Activated CD8-positive, alpha-beta T cell treated with anti-CD3 and anti-CD28 coated beads, Interleukin-2, amount 10 ng/mL, durations not matched to agents 7 days and 5 days (primary cell): ENCODE results near the gene CNNM4. TPM values are rescaled to one million over a fixed set of nuclear protein-coding genes. Genes with fewer than 3 reads are reported as not detected.

Source experiments
- ATAC-seq: fragments of 150-1000 bp; cut with Tn5 transposase; one replicate; pipeline ENCODE4 v1.10.0; 2021; ENCODE audit warnings: moderate library complexity
- CTCF ChIA-PET: fragments of 350-600 bp; sonication (Branson Sonifier 250); formaldehyde crosslinking; loops from one replicate; lab custom pipeline; 2021; ENCODE audit warnings: antibody characterized with exemption; lab: Charles Lee
- POLR2A ChIA-PET: fragments of 350-600 bp; sonication (Branson Sonifier 250); formaldehyde crosslinking; loops from one replicate; lab custom pipeline; 2021; ENCODE audit warnings: antibody characterized with exemption; lab: Charles Lee
- DNase-seq: peaks from one replicate; pipeline ENCODE4 v3.0.0-alpha.2; 2020
- H3K27ac Mint-ChIP-seq: one replicate; pipeline ENCODE4 v1.8.0; 2021; ENCODE audit warnings: mild to moderate bottlenecking, mixed read lengths
- H3K27me3 Mint-ChIP-seq: one replicate; pipeline ENCODE4 v1.8.0; 2021; ENCODE audit warnings: low read depth, mixed read lengths
- H3K36me3 Mint-ChIP-seq: one replicate; pipeline ENCODE4 v1.8.0; 2021; ENCODE audit warnings: low read depth, mixed read lengths
- H3K4me1 Mint-ChIP-seq: one replicate; pipeline ENCODE4 v1.8.0; 2021; ENCODE audit warnings: low read depth, mixed read lengths
- H3K4me3 Mint-ChIP-seq: one replicate; pipeline ENCODE4 v1.8.0; 2021; ENCODE audit warnings: mild to moderate bottlenecking, mixed read lengths
- H3K9me3 Mint-ChIP-seq: one replicate; pipeline ENCODE4 v1.8.0; 2022; ENCODE audit warnings: mixed read lengths; ENCODE audit not compliant: insufficient read depth
- total RNA-seq, 2 experiments: library from RNA; stranded (reverse); gene quantifications; one replicate each; pipeline ENCODE4 v1.2.3, GENCODE V29; 2021

The CNNM4 gene
- total RNA-seq: 1 to 10 TPM; 7.1 TPM

- H3K27ac Mint-ChIP-seq: peak within 1 kb of the TSS; percentile 87
- H3K36me3 Mint-ChIP-seq: no peaks in the 10 kb centered on the region
- no peaks in the 10 kb centered on the region for H3K27me3 Mint-ChIP-seq
- H3K4me3 Mint-ChIP-seq: peak within 1 kb of the TSS; percentile 78
- H3K4me1 Mint-ChIP-seq: peaks cover 46% of the 10 kb centered on the region
- H3K9me3 Mint-ChIP-seq: no peaks in the 10 kb centered on the region
- CTCF ChIA-PET: interaction anchor here (0.6 to 6.2 kb wide), 25 partner anchors 11 to 353 kb away, joined by 3 to 112 read pairs (median 3); partner anchors contain the start of genes CNNM3 and KANSL3
- POLR2A ChIA-PET: interaction anchor here (0.5 to 1.1 kb wide), 2 partner anchors 23 to 120 kb away, joined by 3 to 5 read pairs; no protein-coding TSS in a partner anchor
- DNase-seq (peak; percentile 94), ATAC-seq (peak; percentile 96)
Measured at GRCh38 chr2:96760036-96760985, at the start of gene CNNM4. Gene CNNM4 (plus strand): TSS chr2:96760902. CDS start chr2:96761000, 98 bp downstream.

DNA sequence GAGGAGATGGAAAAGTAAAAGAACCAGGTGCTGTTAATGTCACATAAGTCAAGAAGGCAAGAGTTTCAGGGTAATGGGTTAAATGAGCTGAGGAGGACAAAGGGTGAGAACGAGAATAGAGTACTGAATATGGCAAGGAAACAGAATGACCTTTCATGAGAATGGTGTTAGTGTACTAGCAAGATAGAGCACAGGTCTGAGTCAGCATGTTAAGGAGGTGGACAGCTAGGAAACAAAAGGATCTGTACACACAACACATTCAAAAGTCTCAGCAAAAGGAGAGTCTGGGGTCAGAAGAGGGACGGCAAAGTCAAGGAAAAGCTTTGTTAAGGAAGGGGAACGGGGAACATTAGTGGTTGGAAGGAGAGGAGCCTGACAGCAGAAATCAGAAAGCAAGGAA, 49.7 kb upstream of the CNNM4 start:
- no peak overlapping the region for H3K4me3 Mint-ChIP-seq
- ATAC-seq (no peak), DNase-seq (no peak)
- ChIA-PET POLR2A (no interaction called here), CTCF (interaction anchor here (0.7 kb wide), 2 partner anchors 10 to 157 kb away, joined by 3 read pairs; no protein-coding TSS in a partner anchor)
- no peaks in the 10 kb centered on the region for H3K9me3 Mint-ChIP-seq
- no peak overlapping the region for H3K27ac Mint-ChIP-seq
- no peaks in the 10 kb centered on the region for H3K4me1 Mint-ChIP-seq
- no peaks in the 10 kb centered on the region for H3K27me3 Mint-ChIP-seq
- peaks cover 30% of the 10 kb centered on the region for H3K36me3 Mint-ChIP-seq

GRCh38 chr2:96715658-96716057, 45.0 kb upstream of the CNNM4 start:
- DNase-seq (no peak), ATAC-seq (no peak)
- CTCF ChIA-PET: no interaction called here
- no peaks in the 10 kb centered on the region for H3K27me3 Mint-ChIP-seq
- no peaks in the 10 kb centered on the region for H3K9me3 Mint-ChIP-seq
- peaks cover 6% of the 10 kb centered on the region for H3K36me3 Mint-ChIP-seq
- POLR2A ChIA-PET: no interaction called here
- no peak overlapping the region for H3K27ac Mint-ChIP-seq
- H3K4me3 Mint-ChIP-seq: no peak overlapping the region
- H3K4me1 Mint-ChIP-seq: no peaks in the 10 kb centered on the region

GRCh38 chr2:96716388-96716787, 44.3 kb upstream of the CNNM4 start:
- CTCF ChIA-PET: no interaction called here
- DNase-seq: no peak
- no peak for ATAC-seq
- H3K27ac Mint-ChIP-seq: no peak overlapping the region
- no peaks in the 10 kb centered on the region for H3K4me1 Mint-ChIP-seq
- no peaks in the 10 kb centered on the region for H3K27me3 Mint-ChIP-seq
- no peaks in the 10 kb centered on the region for H3K9me3 Mint-ChIP-seq
- no peak overlapping the region for H3K4me3 Mint-ChIP-seq
- peaks cover 2% of the 10 kb centered on the region for H3K36me3 Mint-ChIP-seq
- POLR2A ChIA-PET: no interaction called here

DNA sequence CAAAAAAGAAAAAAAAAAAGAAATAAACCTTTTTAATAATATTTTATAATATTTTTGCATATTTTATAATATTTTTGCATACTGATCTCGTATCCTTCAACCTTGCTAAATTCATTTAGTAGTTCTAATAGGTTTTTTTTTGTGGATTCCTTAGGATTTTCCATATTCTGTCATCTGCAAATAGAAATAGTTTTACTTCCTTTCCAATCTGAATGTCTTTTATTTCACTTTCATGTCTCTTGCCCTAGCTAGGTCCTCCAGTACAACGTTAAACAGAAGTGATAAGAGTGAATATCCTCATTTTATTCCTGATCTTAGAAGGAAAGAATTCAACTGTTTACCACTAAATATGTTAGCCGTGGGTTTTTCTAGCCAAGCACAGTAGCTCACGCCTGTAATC, 34.6 kb upstream of the CNNM4 start:
- DNase-seq: no peak
- Mint-ChIP-seq H3K4me1 (no peaks in the 10 kb centered on the region), H3K27me3 (no peaks in the 10 kb centered on the region), H3K4me3 (no peak overlapping the region), H3K27ac (no peak overlapping the region), H3K36me3 (peaks cover 21% of the 10 kb centered on the region), H3K9me3 (no peaks in the 10 kb centered on the region)
- CTCF ChIA-PET: no interaction called here
- ATAC-seq: no peak
- POLR2A ChIA-PET: no interaction called here

DNA sequence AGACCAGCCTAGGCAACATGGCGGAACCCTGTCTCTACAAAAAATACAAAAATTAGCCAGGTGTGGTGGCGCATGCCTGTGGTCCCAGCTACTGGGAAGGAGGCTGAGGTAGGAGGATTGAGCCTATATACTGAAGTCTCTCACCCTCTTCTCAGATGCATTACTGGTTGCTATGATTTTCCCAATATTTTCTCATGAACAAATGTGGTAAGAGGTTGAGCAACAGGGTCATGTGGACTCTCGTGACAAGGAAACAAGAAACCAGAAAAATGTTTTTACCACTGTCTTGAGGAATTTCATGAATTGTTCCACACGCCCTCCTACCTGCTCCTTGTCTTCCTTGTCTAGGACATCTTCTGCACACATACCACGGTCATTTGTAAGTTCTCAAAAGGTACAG, 33.3 kb upstream of the CNNM4 start:
- no peak for ATAC-seq
- Mint-ChIP-seq H3K27ac (no peak overlapping the region), H3K36me3 (peaks cover 23% of the 10 kb centered on the region), H3K4me3 (no peak overlapping the region), H3K4me1 (no peaks in the 10 kb centered on the region), H3K27me3 (no peaks in the 10 kb centered on the region), H3K9me3 (no peaks in the 10 kb centered on the region)
- CTCF ChIA-PET: no interaction called here
- no peak for DNase-seq
- POLR2A ChIA-PET: no interaction called here

GRCh38 chr2:96729748-96730147, 31.0 kb upstream of the CNNM4 start:
- Mint-ChIP-seq H3K27me3 (no peaks in the 10 kb centered on the region), H3K27ac (no peak overlapping the region), H3K36me3 (peaks cover 31% of the 10 kb centered on the region), H3K4me1 (no peaks in the 10 kb centered on the region), H3K9me3 (no peaks in the 10 kb centered on the region), H3K4me3 (no peak overlapping the region)
- CTCF ChIA-PET: no interaction called here
- POLR2A ChIA-PET: no interaction called here
- DNase-seq (no peak), ATAC-seq (no peak)

- no peaks in the 10 kb centered on the region for H3K27me3 Mint-ChIP-seq
- H3K9me3 Mint-ChIP-seq: no peaks in the 10 kb centered on the region
- ATAC-seq: no peak
- H3K27ac Mint-ChIP-seq: no peak overlapping the region
- ChIA-PET CTCF (no interaction called here), POLR2A (no interaction called here)
- H3K4me1 Mint-ChIP-seq: no peaks in the 10 kb centered on the region
- H3K36me3 Mint-ChIP-seq: peaks cover 31% of the 10 kb centered on the region
- H3K4me3 Mint-ChIP-seq: no peak overlapping the region
- DNase-seq: no peak
Measured at GRCh38 chr2:96730212-96730611, 30.5 kb upstream of the CNNM4 start.

DNA sequence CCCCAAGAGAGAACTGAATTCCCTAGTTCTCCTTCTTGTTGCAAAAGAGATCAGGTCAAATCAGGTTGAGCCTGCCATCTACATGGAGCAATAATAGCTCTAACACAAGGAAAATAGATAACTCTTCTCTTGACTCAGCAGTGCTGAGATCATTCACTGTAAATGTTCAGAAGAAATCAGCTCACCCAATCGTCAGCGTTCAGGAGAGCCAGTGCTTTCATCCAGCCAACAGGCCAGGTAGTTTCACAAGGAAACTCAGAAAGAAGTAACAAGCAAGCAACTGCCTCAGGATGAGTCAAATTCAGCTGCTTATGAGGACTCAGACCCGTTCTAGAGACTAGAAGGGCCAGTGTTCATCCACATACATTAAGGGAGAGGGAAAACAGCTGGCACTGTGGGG, 26.8 kb upstream of the CNNM4 start:
- ChIA-PET POLR2A (no interaction called here), CTCF (interaction anchor here (1.1 kb wide), 1 partner anchor 27 kb away, joined by 3 read pairs; the partner anchor contains the start of gene CNNM4)
- Mint-ChIP-seq H3K36me3 (peaks cover 27% of the 10 kb centered on the region), H3K27ac (no peak overlapping the region), H3K27me3 (no peaks in the 10 kb centered on the region), H3K4me3 (no peak overlapping the region), H3K4me1 (peaks cover 12% of the 10 kb centered on the region), H3K9me3 (no peaks in the 10 kb centered on the region)
- no peak for DNase-seq
- ATAC-seq: no peak

DNA sequence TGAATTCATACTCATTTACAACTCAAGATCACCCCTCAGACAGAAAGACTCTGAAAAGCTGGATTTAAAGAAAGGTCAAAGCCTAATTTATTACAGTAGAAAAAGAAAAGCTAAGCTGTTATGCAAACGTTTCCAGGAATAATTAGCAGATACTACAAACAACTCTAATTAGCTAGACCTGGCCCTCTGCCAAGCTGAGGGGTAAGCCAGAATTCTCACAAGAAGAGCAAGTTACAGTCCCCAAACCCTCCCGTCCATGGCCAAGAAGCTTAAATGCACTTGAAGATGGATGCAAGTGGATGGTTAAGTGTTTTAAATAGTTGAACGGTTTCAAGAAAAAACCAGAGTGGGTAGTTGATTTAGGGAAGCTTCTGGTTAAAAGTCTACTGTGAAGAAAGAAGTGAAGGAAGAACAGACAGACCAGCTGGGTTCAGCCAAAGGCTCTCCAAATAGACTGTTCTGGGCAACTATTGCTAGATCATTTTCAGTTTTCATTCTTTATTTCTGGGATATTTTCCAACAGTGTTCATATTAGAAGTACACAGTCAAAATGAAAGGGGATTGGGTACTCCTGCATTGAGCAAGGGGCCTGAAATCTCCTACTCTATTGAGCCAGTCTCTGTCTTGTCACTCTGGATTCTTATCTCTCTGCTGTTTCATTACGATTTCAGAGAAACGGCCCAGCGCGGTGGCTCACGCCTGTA, 25.7 kb upstream of the CNNM4 start:
- POLR2A ChIA-PET: no interaction called here
- Mint-ChIP-seq H3K27me3 (no peaks in the 10 kb centered on the region), H3K36me3 (peaks cover 25% of the 10 kb centered on the region), H3K4me3 (no peak overlapping the region), H3K27ac (no peak overlapping the region), H3K4me1 (peaks cover 22% of the 10 kb centered on the region), H3K9me3 (no peaks in the 10 kb centered on the region)
- CTCF ChIA-PET: interaction anchor here (0.8 to 1.3 kb wide), 2 partner anchors 26 to 39 kb away, joined by 3 read pairs; partner anchors contain the start of gene CNNM4
- ATAC-seq (no peak), DNase-seq (no peak)

GRCh38 chr2:96737251-96737650, 23.5 kb upstream of the CNNM4 start:
- Mint-ChIP-seq H3K27me3 (no peaks in the 10 kb centered on the region), H3K27ac (no peak overlapping the region), H3K36me3 (peaks cover 17% of the 10 kb centered on the region), H3K4me3 (no peak overlapping the region), H3K4me1 (peaks cover 32% of the 10 kb centered on the region), H3K9me3 (no peaks in the 10 kb centered on the region)
- CTCF ChIA-PET: interaction anchor here (1.5 kb wide), 1 partner anchor 26 kb away, joined by 6 read pairs; no protein-coding TSS in a partner anchor
- POLR2A ChIA-PET: interaction anchor here (1.2 kb wide), 1 partner anchor 23 kb away, joined by 3 read pairs; the partner anchor contains the start of gene CNNM4
- ATAC-seq (no peak), DNase-seq (no peak)
